ENCODE data around the gene ZFHX3.

GRCh38 chr16:72896485-72897118 is 151.3 kb downstream of the ZFHX3 start:
- TF ChIP-seq MAX (IDR thresholded peaks at IDR 0.05) (no peak), EP300 (IDR thresholded peaks at IDR 0.05; ENCODE audit: borderline replicate concordance) (no peak), YY1 (IDR thresholded peaks at IDR 0.05; ENCODE audit: low read depth) (no peak), ZBTB7A (IDR thresholded peaks at IDR 0.05; ENCODE audit: low read depth) (no peak), CEBPB (IDR thresholded peaks at IDR 0.05) (no peak), TAF1 (IDR thresholded peaks at IDR 0.05; ENCODE audit: low read depth) (no peak), CREB1 (IDR thresholded peaks at IDR 0.05; ENCODE audit: low read depth) (no peak), TEAD4 (IDR thresholded peaks at IDR 0.05) (no peak), REST (IDR thresholded peaks at IDR 0.05; ENCODE audit: low read depth) (no peak), TCF12 (IDR thresholded peaks at IDR 0.05; ENCODE audit: low read depth) (no peak), RAD21 (IDR thresholded peaks at IDR 0.05; ENCODE audit: low read depth) (no peak), EGR1 (IDR thresholded peaks at IDR 0.05) (no peak)
